HEK293 (cell line): ENCODE results near the gene MMS22L.

ENCODE experiments used
- CTCF ChIA-PET: fragments of 350-600 bp; formaldehyde crosslinking; extraction: SDS; loops from one replicate; lab custom pipeline; 2021; ENCODE audit warnings: antibody characterized with exemption; lab: Yijun Ruan, JAX
- POLR2A ChIA-PET: fragments of 300-600 bp; formaldehyde crosslinking; extraction: SDS; loops from one replicate; lab custom pipeline; 2020; ENCODE audit warnings: antibody characterized with exemption, inconsistent platforms; lab: Yijun Ruan, JAX
- H3K27ac ChIP-seq: fragments of 200-500 bp; sonication (Bioruptor generic); 2 replicates; pipeline ENCODE4 v1.5.1; 2014; ENCODE audit warnings: low read depth, low read length, control low read depth, inconsistent platforms; ENCODE audit errors: extremely low read depth
- H3K36me3 ChIP-seq, 2 experiments: fragments of 200-500 bp in 1 of 2; sonication (Bioruptor generic) in 1 of 2; 1 replicate in 1 of 2; 2 replicates in 1 of 2; pipeline ENCODE4 v1.5.1; 2014 to 2017; ENCODE audit warnings: inconsistent platforms in 2 of 2, low read length in 2 of 2; ENCODE audit not compliant: control insufficient read depth in 2 of 2, insufficient read depth in 1 of 2
- H3K4me1 ChIP-seq: fragments of 200-500 bp; sonication (Bioruptor generic); 2 replicates; pipeline ENCODE4 v1.5.1; 2014; ENCODE audit warnings: mild to moderate bottlenecking, low read length, inconsistent platforms; ENCODE audit not compliant: control insufficient read depth, insufficient read depth
- H3K4me3 ChIP-seq: 2 replicates; pipeline ENCODE4 v1.5.1; 2011; ENCODE audit warnings: low read depth, mild to moderate bottlenecking, control low read depth, low read length, moderate library complexity
- H3K9me3 ChIP-seq: fragments of 200-500 bp; sonication (Bioruptor generic); 2 replicates; pipeline ENCODE4 v1.5.1; 2014; ENCODE audit warnings: low read depth, low read length, inconsistent platforms; ENCODE audit not compliant: control insufficient read depth, insufficient read depth
- GLI2 ChIP-seq: fragments of 450-650 bp; formaldehyde crosslinking; IDR thresholded peaks from 2 replicates; pipeline ENCODE4; 2017; ENCODE audit warnings: missing biosample characterization, missing genetic modification characterization, low read depth, borderline replicate concordance
- KLF1 ChIP-seq: fragments of 450-650 bp; formaldehyde crosslinking; IDR thresholded peaks from 2 replicates; pipeline ENCODE4 v1.5.1; 2016; ENCODE audit warnings: missing biosample characterization, missing genetic modification characterization
- KLF9 ChIP-seq: fragments of 450-650 bp; formaldehyde crosslinking; IDR thresholded peaks from 2 replicates; pipeline ENCODE4 v1.5.1; 2016; ENCODE audit warnings: missing biosample characterization, missing genetic modification characterization, low read depth
- PATZ1 ChIP-seq: fragments of 450-650 bp; formaldehyde crosslinking; IDR thresholded peaks from 2 replicates; pipeline ENCODE4 v1.5.1; 2016; ENCODE audit warnings: missing biosample characterization, missing genetic modification characterization
- PRDM2 ChIP-seq: fragments of 450-650 bp; formaldehyde crosslinking; IDR thresholded peaks from 2 replicates; pipeline ENCODE4 v1.5.1; 2016; ENCODE audit warnings: missing biosample characterization, missing genetic modification characterization, borderline replicate concordance
- PRDM4 ChIP-seq: fragments of 450-650 bp; formaldehyde crosslinking; IDR thresholded peaks from 2 replicates; pipeline ENCODE4 v1.5.1; 2017; ENCODE audit warnings: missing biosample characterization, missing genetic modification characterization
- SCRT2 ChIP-seq: fragments of 450-650 bp; formaldehyde crosslinking; IDR thresholded peaks from 2 replicates; pipeline ENCODE4 v1.5.1; 2016; ENCODE audit warnings: missing biosample characterization, missing genetic modification characterization
- TCF7L2 ChIP-seq: IDR thresholded peaks from 2 replicates; pipeline ENCODE4 v1.6.1; 2011; ENCODE audit warnings: low read depth, mild to moderate bottlenecking, inconsistent platforms, low read length, moderate library complexity, borderline replicate concordance
- ZBTB20 ChIP-seq: fragments of 450-650 bp; formaldehyde crosslinking; IDR thresholded peaks from 2 replicates; pipeline ENCODE4 v1.5.1; 2016; ENCODE audit warnings: missing biosample characterization, missing genetic modification characterization
- ZNF121 ChIP-seq: fragments of 450-650 bp; formaldehyde crosslinking; IDR thresholded peaks from 2 replicates; pipeline ENCODE4 v1.5.1; 2016; ENCODE audit warnings: missing biosample characterization, missing genetic modification characterization
- ZNF2 ChIP-seq: fragments of 450-650 bp; formaldehyde crosslinking; IDR thresholded peaks from 2 replicates; pipeline ENCODE4 v1.5.1; 2016; ENCODE audit warnings: missing biosample characterization, missing genetic modification characterization
- ZNF302 ChIP-seq: fragments of 450-650 bp; formaldehyde crosslinking; IDR thresholded peaks from 2 replicates; pipeline ENCODE4 v1.5.1; 2016; ENCODE audit warnings: missing biosample characterization, missing genetic modification characterization, low read depth
- ZNF560 ChIP-seq: fragments of 450-650 bp; formaldehyde crosslinking; IDR thresholded peaks from 2 replicates; pipeline ENCODE4 v1.5.1; 2017; ENCODE audit warnings: missing biosample characterization, missing genetic modification characterization, borderline replicate concordance
- ZNF561 ChIP-seq: fragments of 450-650 bp; IDR thresholded peaks from 2 replicates; pipeline ENCODE4 v1.5.1; 2018; ENCODE audit warnings: missing biosample characterization, missing genetic modification characterization, borderline replicate concordance
- ZNF704 ChIP-seq: fragments of 450-650 bp; formaldehyde crosslinking; IDR thresholded peaks from 2 replicates; pipeline ENCODE4 v1.5.1; 2016; ENCODE audit warnings: missing biosample characterization, missing genetic modification characterization

MMS22L gene

GRCh38 chr6:97111243-97111642 lies 171.8 kb downstream of the MMS22L start (continued):
- no peak for TF ChIP-seq PATZ1
- TF ChIP-seq GLI2 (tag by site-specific recombination) = no peak
- TF ChIP-seq ZNF560 = no peak
- TF ChIP-seq KLF1 (tag by site-specific recombination) = no peak
- no peak for TF ChIP-seq KLF9 (tag by site-specific recombination)
- TF ChIP-seq TCF7L2 = no peak
- no peak for TF ChIP-seq ZNF561
- no peak for TF ChIP-seq SCRT2 (tag by site-specific recombination)
- TF ChIP-seq PRDM4 (tag by site-specific recombination) = no peak
- TF ChIP-seq, all 188 proteins: peak for 0

GRCh38 chr6:97110626-97111025 lies 172.4 kb downstream of the MMS22L start:
- ChIA-PET POLR2A (no interaction called here), CTCF (no interaction called here)
- TF ChIP-seq ZNF121 (tag by site-specific recombination) (no peak), ZNF302 (tag by site-specific recombination) (no peak), ZBTB20 (no peak), PRDM2 (no peak), ZNF704 (tag by site-specific recombination) (no peak), ZNF2 (tag by site-specific recombination) (no peak)

More at GRCh38 chr6:97110626-97111025, 172.4 kb downstream of the MMS22L start:
- H3K4me1 ChIP-seq = no peaks in the 10 kb centered on the region
- H3K9me3 ChIP-seq = no peaks in the 10 kb centered on the region
- H3K4me3 ChIP-seq = no peak overlapping the region
- H3K36me3 ChIP-seq = no peaks in the 10 kb centered on the region
- H3K27ac ChIP-seq = no peak overlapping the region
